RWPE1 (cell line): Measurements from ENCODE around the gene CHST11.

ENCODE experiments used
- CTCF ChIA-PET: fragments of 350-600 bp; sonication (Branson Sonifier 250); formaldehyde crosslinking; extraction: SDS; loops from one replicate; lab custom pipeline; 2021; lab: Yijun Ruan, JAX
- POLR2A ChIA-PET: fragments of 400-600 bp; formaldehyde crosslinking; extraction: SDS; loops from one replicate; lab custom pipeline; 2020; ENCODE audit warnings: antibody characterized with exemption; ENCODE audit not compliant: low non-redundant PET; lab: Yijun Ruan, JAX
- DNase-seq: peaks from one replicate; pipeline ENCODE4 v3.0.0; 2012; ENCODE audit warnings: low spot score
- H3K27ac ChIP-seq: fragments of 450-650 bp; 2 replicates; pipeline ENCODE4 v1.5.1; 2017
- TF ChIP-seq, protein P1 (sequence below): fragments of 450-650 bp; conservative IDR thresholded peaks from 2 replicates; pipeline ENCODE4 v1.5.1; 2017; ENCODE audit warnings: low read depth, mild to moderate bottlenecking

The CHST11 gene

GRCh38 chr12:104455578-104456416 is 951 bp upstream of the CHST11 start:
- TF ChIP-seq, protein P1, sequence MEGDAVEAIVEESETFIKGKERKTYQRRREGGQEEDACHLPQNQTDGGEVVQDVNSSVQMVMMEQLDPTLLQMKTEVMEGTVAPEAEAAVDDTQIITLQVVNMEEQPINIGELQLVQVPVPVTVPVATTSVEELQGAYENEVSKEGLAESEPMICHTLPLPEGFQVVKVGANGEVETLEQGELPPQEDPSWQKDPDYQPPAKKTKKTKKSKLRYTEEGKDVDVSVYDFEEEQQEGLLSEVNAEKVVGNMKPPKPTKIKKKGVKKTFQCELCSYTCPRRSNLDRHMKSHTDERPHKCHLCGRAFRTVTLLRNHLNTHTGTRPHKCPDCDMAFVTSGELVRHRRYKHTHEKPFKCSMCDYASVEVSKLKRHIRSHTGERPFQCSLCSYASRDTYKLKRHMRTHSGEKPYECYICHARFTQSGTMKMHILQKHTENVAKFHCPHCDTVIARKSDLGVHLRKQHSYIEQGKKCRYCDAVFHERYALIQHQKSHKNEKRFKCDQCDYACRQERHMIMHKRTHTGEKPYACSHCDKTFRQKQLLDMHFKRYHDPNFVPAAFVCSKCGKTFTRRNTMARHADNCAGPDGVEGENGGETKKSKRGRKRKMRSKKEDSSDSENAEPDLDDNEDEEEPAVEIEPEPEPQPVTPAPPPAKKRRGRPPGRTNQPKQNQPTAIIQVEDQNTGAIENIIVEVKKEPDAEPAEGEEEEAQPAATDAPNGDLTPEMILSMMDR: no peak
- no peak for DNase-seq
- ChIA-PET POLR2A (no interaction called here), CTCF (no interaction called here)
- H3K27ac ChIP-seq: peak overlapping the region; percentile 89

- CTCF ChIA-PET: interaction anchor here (0.6 to 1.0 kb wide), 3 partner anchors 43 to 286 kb away, joined by 3 to 4 read pairs (median 4); no protein-coding TSS in a partner anchor
- DNase-seq: peak; percentile 64
- TF ChIP-seq, protein P1: peak; percentile 35
- peak overlapping the region; percentile 89 for H3K27ac ChIP-seq
- POLR2A ChIA-PET: interaction anchor here (0.6 kb wide), 1 partner anchor 162 kb away, joined by 6 read pairs; no protein-coding TSS in a partner anchor
Measured at GRCh38 chr12:104456950-104457745, 400 bp downstream of the CHST11 start.

- DNase-seq: peak; percentile 57
- peak overlapping the region; percentile 89 for H3K27ac ChIP-seq
- CTCF ChIA-PET: interaction anchor here (0.6 kb wide), 2 partner anchors 130 to 286 kb away, joined by 3 read pairs; no protein-coding TSS in a partner anchor
- POLR2A ChIA-PET: no interaction called here
- TF ChIP-seq, protein P1: no peak
Measured at GRCh38 chr12:104457746-104458693, 1.3 kb downstream of the CHST11 start.

GRCh38 chr12:104458694-104459367 is 2.1 kb downstream of the CHST11 start:
- peak overlapping the region; percentile 89 for H3K27ac ChIP-seq
- peak; percentile 22 for DNase-seq
- ChIA-PET CTCF (interaction anchor here (0.7 to 1.6 kb wide), 3 partner anchors 39 to 147 kb away, joined by 3 to 7 read pairs (median 3); no protein-coding TSS in a partner anchor), POLR2A (no interaction called here)
- TF ChIP-seq, protein P1: no peak

GRCh38 chr12:104459368-104459909 is 2.7 kb downstream of the CHST11 start:
- peak overlapping the region; percentile 89 for H3K27ac ChIP-seq
- TF ChIP-seq, protein P1: no peak
- POLR2A ChIA-PET: no interaction called here
- CTCF ChIA-PET: interaction anchor here (0.6 to 1.6 kb wide), 5 partner anchors 25 to 422 kb away, joined by 3 to 7 read pairs (median 3); no protein-coding TSS in a partner anchor
- no peak for DNase-seq
